Activated CD4-positive, alpha-beta T cell treated with anti-CD3 and anti-CD28 coated beads for 4 hours (primary cell): ENCODE measurements around the gene TLE2.
A peak's percentile ranks its signal among the peaks of the same experiment; 100 is the strongest.
"Not testable (repeated sequence)": the region's sequence is repeated elsewhere in the genome, so short reads cannot be mapped to it uniquely, and the experiment has no call there.

Experiments used
- DNase-seq, 2 donors: peaks; one replicate each; pipeline ENCODE4 v3.0.0-alpha.2; 2020

The TLE2 gene

GRCh38 chr19:3055741-3056416, 26.8 kb upstream of the TLE2 start:
- DNase-seq = no peak

DNA sequence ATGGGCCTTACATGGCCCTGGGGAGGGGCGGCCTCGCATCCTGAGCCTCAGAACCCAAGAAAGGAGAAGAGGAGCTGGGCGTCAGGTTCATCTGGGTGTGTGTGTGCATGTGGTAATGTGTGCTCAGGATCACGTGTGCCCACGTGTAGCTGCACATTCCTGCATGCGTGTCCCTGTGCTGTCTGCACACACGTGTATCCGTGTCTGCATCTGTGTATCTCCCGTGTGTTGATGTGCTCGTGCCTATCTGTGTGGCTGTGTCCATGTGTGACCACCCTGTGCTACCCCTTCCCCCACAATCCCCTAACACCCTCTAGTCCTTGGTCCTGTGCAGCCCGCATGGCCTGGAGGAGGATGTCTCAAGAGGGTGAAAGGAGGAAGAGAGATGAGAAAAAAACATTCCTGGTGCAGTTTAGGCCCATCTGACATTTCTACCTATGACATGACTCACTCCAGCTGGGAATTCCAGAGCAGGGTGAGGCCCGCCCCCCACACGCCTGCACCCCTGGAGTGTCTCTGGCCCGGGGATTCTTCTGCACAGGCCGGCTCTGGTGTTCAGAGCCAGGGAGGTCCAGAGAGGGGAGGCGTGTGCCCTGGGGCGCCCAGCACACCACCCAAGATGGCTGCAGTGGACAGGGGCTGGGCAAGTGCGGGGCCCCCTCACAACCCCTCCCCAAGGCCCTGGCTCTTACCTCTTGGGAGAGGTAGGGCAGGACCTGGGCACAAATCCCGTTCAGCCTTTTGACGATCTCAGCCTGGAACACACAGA, 26.1 kb upstream of the TLE2 start:
- DNase-seq = no peak

- no peak for DNase-seq
These were observed 25.3 kb upstream of the TLE2 start for GRCh38 chr19:3054265-3054971.

DNA sequence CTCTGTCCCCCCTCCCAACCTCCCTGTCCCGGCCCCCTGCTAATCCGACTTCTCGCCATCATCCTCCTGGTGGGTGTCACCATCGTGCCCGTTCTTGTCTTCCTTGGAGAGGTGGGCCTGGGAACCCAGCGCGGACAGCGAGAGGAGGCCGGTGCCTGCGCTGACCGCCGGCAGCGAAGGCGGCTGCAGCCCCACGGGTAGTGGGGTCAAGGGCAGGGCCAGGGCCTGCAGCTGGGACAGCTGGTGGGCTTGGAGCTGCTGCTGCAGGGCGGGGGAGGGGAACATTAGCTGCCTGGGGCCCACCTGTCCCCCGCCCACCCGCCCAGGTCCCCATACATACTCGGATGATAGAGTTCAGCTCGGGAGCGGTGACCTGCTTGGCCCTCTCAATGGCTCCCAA, 24.7 kb upstream of the TLE2 start:
- DNase-seq = no peak

DNA sequence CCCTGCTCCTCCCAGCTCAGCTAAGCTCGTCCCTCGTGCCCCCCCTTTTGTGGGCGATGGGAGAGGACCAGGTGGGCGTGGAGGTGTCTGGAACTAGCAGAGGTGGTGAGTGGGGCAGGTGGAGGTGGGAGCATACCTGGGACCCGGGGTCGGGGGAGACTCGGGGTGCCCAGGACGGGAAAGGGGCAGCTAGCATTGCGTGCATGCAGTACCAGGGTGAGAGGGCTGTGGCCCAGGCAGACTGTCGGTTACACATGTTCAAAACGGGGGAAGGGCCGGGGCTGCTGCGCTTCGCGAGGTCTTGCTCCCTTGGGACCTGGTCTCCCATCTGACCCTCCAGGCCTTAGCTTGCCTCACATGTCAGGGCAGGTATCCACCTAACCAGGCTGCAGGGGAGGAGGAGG, 24.1 kb upstream of the TLE2 start:
- DNase-seq = peak in 1 of 2 donors; percentile 31

DNA sequence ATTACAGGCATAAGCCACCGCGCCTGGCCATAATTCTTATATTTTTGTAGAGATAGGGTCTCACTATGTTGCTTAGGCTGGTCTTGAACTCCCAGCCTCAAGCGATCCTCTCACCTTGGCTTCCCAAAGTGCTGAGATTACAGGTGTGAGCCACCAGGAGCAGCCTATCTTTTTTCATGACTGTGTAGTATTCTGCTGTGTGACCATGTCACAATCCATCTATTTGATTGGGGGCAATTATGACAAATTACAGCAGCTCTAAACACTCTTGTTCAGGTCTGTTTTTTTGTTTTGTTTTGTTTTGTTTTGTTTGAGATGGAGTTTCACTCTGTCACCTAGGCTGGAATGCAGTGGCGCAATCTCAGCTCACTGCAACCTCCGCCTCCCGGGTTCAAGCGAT, 20.9 kb upstream of the TLE2 start:
- not testable (repeated sequence) for DNase-seq

- no peak for DNase-seq
These were observed 20.0 kb upstream of the TLE2 start for GRCh38 chr19:3049089-3049488.

DNA sequence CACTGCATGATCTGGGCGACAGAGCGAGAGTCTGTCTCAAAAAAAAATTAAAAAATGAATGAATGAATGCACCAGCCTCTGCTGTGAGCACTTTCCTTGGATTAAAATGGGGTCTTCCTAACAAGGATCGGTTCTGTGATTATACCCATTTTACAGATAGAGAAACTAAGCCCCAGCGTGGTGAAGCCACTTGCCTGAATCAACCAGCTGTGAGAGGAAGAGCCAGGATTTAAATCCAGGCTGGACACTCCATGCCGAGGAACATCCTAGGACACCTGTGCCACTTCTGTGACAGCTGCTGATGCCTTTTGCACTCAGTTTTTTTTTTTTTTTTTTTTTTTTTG, 19.1 kb upstream of the TLE2 start:
- no peak for DNase-seq

GRCh38 chr19:3047496-3048189, 18.6 kb upstream of the TLE2 start:
- peak; percentile 69 to 70 for DNase-seq

- DNase-seq = no peak
These were observed 17.8 kb upstream of the TLE2 start for GRCh38 chr19:3046698-3047495.

- no peak for DNase-seq
These were observed 17.0 kb upstream of the TLE2 start for GRCh38 chr19:3045885-3046697.

DNA sequence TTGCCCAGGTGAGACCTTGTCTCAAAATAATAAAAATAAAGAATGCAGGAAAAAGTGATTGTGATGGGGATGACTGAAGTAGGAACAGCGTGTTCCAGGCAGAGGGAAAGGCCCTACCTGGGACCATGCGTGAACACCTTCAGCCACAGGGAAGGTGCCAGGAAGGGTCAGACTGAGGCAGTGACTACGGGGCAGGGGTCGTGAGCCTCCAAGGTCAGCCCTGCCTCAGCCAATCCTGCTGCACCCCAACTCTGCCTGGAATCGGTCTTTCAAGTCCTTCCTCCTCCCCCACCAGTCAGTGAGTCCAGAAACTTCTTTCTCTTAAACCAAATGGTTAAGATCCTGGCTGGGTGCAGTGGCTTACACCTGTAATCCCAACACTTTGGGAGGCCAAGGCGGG, 16.1 kb upstream of the TLE2 start:
- DNase-seq = no peak

- DNase-seq = no peak
These were observed 13.7 kb upstream of the TLE2 start for GRCh38 chr19:3042621-3043267.

DNA sequence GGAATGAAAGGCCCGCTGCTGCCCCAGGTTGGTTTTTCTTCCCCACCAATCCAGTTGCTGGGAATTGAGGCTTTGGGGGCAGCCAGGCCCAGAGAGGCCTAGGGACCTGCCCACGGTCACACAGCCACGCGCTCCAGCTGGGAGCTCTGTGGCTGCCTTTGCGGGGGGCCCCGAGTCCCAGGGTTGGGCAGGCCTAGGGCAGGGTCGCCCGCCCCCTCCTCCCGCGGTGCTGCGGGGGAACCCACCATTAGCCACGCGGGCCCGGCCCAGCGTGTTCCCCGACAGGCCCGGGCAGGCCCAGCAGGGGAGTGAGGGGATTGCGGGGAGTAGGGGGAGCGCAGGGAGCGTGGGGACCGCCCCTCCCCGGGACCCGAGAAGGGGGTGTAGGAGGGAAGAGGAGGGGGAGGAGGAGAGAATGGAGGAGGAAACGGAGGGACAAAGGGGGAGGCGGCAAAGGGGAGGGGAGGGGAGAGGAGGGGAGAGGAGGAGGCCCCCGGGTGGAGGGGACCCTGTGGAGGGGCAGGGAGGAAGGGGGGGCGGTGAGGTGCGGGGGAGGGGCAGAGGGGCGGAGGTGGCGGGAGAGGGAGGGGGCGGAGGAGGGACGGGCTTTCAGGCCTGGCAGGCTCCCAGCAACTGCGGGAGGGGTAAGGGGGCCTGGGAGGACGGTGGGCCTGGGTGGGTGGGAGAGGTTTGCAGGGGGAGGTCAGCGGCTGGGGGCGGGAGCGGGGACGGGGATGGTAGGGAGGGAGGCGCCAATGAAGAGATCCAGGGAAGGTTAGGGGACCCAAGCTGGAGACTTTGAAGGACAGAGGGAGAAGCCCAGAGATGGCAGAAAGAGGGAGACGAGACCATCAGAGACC, 12.9 kb upstream of the TLE2 start:
- DNase-seq = no peak

GRCh38 chr19:3041327-3041726, 12.2 kb upstream of the TLE2 start:
- DNase-seq = no peak

GRCh38 chr19:3039641-3040077, 10.6 kb upstream of the TLE2 start:
- no peak for DNase-seq

DNA sequence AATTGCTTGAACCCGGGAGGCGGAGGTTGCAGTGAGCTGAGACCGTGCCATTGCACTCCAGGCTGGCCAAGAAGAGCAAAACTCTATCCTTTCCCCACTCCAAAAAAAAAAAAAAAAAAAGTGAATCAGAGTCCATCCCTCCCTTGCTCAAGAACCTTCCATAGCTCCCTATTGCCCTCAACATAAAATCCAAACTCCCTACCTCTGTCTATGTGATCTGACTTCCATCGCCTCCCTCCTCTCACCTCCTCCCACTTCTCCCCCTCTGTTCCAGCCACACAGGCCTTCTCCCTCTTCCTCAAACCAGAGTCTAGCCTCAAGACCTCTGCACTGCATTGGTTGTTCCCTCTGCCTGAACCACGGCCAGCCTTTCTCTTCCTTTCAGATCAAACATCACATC, 10.0 kb upstream of the TLE2 start:
- DNase-seq = no peak

DNA sequence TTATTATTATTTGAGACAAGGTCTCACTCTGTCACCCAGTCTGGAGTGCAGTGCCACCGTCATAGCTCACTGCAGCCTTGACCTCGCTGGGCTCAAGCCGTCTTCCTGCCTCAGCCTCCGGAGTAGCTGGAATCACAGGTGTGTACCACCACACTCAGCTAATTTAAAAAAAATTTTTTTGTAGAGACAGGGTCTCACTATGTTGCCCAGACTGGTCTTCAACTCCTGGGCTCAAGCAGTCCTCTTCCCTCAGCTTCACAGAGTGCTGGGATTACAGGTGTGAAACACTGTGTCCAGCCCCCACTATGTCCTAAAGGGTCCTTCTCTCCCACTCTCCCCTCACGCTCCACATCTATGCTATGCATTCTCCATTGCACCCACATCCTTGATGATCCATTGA, 9.1 kb upstream of the TLE2 start:
- DNase-seq = no peak

DNA sequence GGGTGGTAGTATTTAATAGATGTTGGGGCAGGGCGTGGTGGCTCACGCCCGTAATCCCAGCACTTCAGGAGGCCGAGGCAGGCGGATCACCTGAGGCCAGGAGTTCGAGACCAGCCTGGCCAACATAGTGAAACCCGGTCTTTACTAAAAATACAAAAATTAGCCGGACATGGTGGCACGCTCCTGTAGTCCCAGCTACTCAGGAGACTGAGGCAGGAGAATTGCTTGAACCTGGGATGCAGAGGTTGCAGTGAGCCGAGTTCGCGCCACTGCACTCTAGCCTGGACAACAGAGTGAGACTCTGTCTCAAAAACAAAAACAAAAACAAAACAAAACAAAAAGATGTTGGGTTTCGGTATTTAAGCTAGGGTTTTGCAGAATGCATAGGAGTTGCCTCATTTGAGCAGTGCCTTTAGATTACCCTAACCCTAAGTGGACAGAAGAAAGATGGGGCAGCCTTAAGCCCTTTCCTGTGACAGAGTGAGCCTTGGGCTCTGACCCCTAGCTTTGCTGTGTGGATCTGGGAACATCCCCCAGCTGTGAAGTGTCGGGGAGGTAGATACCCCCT, 8.0 kb upstream of the TLE2 start:
- not testable (repeated sequence) for DNase-seq
